HG03571 (cell line): ENCODE data around the gene TLR1.
"Not testable (repeated sequence)": the region's sequence is repeated elsewhere in the genome, so short reads cannot be mapped to it uniquely, and the experiment has no call there.

Experiments used
- ATAC-seq: cut with Tn5 transposase; IDR thresholded peaks from one replicate; pipeline ENCODE4 v1.9.1; 2021; ENCODE audit not compliant: unreplicated experiment

TLR1 gene

GRCh38 chr4:38806251-38806650, 1.7 kb upstream of the TLR1 start:
- not testable (repeated sequence) for ATAC-seq

- peak; percentile 80 for ATAC-seq
Measured at GRCh38 chr4:38805530-38806145, 1.0 kb upstream of the TLR1 start.

GRCh38 chr4:38803833-38804653, 548 bp downstream of the TLR1 start:
- peak; percentile 50 for ATAC-seq

GRCh38 chr4:38802561-38803355, 1.8 kb downstream of the TLR1 start:
- ATAC-seq: no peak

- no peak for ATAC-seq
Measured at GRCh38 chr4:38800961-38801450, 3.6 kb downstream of the TLR1 start.

DNA sequence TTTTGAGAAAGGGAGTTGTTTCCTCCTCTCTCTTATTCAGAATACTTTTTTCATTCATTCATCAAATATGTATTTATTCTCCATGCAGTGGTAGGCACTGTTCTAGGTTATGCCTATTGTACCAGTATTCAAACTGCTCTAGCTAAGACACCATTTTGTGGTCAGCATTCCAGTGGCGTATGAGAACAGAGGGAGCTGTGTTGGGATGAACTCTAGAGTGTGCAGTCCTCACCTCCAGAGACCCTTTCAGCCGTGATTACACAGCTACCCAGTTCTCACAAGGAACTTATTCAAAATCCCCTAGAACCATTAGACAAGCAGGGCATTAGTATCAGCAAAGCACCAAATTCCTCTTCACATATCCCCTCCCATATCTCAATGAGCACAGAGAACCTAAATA, 4.2 kb downstream of the TLR1 start:
- no peak for ATAC-seq

- ATAC-seq: no peak
Measured at GRCh38 chr4:38795087-38795486, 9.5 kb downstream of the TLR1 start.

DNA sequence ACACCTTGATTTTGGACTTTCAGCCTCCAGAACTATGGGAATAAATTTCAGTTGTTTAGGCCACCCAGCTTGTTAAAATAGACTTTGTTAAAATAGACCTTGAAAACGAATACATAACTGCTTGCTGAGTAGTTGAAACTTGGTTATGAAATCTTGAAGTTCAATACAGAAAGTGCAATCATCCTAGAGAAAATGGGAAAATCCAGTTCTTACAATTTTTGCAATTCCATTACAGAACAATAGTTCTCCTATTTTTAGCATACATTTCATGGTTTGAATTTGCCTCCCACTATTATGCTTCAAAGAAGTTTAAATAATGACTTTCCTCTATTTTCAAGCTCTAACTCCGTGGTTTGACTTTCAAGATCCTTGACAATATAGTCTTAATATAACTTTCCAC, 10.5 kb downstream of the TLR1 start:
- no peak for ATAC-seq

DNA sequence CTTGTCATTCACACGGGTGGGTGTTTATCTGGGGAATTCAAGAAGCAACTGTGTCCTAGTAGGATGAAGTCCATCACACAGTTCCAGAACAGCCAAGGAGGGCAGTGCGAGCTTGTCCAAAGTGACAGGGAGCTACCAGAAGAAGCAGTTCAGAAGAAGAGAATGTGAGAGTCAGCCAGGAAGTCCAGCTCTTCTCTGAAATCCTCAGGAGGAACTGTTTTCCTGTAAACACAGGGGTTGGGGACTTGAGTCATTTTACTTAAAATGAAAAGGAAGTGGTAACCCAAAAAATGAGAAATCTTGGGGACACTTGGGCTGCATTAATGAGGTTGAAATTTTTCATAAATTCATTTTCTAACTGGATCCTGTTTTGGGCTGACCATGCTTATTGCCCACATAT, 13.6 kb downstream of the TLR1 start:
- ATAC-seq: no peak

- no peak for ATAC-seq
Measured at GRCh38 chr4:38788317-38788716, 16.3 kb downstream of the TLR1 start.

DNA sequence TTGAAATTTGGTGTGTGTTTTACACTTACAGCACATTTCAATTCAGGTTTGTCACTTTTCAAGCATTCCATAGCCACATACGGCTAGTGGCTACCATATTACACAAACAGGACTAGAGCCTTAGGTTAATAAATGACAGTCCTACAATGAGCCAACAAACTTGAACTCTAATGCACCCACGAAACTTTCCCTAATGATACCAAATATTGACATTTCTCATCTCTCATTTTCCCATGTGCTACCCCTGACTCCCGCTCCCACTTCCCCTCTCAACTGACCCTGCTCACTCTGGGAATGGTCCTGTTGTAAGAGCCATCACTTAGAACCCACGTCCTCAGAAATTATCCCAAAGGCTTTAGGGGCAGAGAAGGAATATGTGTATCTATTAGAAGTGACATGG, 16.9 kb downstream of the TLR1 start:
- no peak for ATAC-seq

DNA sequence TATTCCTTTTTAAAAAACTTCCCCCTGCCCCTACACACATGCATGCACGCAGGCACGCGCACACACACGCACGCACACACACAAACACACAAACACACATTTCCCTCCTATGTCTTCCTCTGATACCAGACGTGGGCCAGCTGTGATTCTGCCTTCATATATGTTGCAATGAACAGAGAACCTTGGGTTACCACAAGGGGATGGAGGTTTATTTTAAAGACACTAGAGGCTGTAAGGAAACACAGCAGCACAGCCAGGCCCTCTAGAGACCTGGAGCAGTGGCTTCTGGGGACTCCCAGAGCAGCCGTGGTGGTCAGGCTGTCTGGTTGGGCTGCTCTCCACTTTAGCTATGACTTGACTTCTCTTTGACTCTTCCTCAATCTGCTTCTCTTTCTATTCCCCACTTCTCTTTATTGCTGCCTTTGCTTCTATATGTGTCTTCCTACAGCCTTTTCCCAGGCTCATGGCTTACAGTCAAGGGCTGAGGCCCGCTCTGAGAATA, 18.6 kb downstream of the TLR1 start:
- peak; percentile 53 for ATAC-seq

DNA sequence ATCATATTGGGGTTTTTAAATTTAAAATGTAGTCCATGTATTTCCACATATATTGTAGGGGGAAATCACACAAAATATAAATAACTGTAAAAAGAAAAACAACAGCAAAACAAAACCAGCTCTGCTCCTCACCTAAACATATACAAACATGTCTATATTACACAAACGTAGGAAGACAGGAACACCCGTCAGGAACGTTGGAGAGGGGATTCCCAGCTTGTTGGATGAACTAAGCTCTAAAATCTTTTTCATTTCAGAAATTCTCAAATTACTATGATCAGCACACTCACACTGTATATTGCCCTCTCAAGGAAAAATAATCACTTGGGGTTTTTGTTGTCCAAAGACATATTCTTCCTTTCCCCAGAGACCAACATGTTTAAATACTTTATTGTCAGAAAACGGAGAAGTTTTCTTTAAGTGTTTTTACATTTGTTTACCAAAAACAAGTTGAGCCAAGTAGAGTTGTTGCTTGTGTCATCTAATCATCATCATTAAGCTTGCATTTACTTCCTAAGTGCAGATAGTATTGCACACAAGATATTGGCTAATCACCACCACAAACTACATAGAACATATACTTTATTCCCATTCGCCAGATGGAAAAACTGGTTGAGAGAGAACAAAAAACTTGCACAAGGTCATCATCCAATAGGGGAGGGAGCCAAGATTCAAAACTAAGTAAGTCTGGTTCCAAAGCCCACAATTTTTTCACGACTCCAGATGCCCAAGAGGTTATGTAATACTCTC, 19.4 kb downstream of the TLR1 start:
- ATAC-seq: no peak

DNA sequence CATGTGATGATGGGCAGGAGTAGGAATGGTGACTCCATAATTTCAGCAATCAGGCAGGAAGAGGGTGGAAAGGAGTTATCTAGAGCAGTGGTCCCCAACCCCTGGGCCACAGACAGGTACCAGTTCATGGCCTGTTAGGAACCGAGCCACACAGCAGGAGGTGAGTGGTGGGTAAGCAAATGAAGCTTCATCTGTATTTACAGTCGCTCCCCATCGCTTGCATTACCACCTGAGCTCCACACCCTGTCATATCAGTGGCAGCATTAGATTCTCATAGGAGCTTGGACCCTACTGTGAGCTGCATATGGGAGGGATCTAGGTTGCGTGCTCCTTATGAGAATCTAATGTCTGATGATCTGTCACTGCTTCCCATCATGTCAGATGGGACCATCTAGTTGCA, 20.4 kb downstream of the TLR1 start:
- ATAC-seq: no peak

DNA sequence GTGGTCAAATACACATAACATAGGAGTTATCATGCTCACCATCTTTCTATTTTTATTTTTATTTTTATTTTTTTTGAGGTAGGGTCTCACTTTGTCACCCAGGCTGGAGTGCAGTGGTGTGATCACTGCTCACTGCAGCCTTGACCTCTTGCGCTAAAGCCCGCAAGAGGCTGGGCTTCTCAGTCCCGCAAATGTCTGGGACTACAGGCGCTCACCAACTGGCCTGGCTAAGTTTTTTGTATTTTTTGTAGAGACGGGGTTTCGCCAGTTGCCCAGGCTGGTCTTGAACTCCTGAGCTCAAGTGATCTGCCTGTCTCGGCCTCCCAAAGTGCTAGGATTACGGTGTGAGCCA, 21.5 kb downstream of the TLR1 start:
- ATAC-seq: no peak

DNA sequence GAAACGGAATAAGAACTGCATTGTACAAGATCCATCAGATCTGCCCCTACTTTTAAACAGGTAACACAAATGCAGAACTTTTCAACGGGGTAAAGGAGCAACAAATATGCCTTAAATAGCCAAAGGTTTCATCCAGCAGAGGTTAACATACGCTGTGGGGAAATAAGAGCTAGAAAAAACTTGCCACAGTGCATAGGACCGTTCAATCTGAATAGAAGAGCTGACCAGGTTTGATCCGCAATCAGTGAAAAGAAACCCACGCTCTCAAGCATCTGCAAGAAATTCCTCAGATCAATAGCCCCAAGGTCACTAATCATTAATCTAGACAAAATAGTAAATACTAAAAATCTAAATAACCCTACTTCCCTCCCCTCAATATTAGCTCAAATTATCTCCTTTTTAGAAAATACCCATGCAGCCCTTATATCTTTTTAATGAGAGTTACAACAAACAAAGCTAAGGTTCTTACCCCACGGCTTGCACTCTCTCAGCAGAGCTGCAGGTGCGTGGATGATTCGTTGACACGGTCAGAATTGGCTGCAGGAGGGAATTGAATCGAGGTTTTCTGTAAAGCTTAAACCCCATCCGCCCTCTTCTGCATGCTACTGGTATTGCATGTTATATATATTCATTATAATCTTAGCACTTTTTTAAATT, 22.0 kb downstream of the TLR1 start, which contains the start of gene TLR10:
Gene TLR10, minus strand, starts transcription at position 539 of the 657 bp plus-strand sequence. CDS start 7,400 bp downstream, outside the sequence.
- ATAC-seq: peak; percentile 47

GRCh38 chr4:38781854-38782261, 22.7 kb downstream of the TLR1 start:
- ATAC-seq: no peak

GRCh38 chr4:38780833-38781484, 23.6 kb downstream of the TLR1 start:
- ATAC-seq: no peak

- no peak for ATAC-seq
Measured at GRCh38 chr4:38779790-38780189, 24.8 kb downstream of the TLR1 start.

- not testable (repeated sequence) for ATAC-seq
Measured at GRCh38 chr4:38777925-38778324, 26.7 kb downstream of the TLR1 start.
